Measurements from ENCODE around the gene SHROOM4. TPM values are rescaled to one million over a fixed set of nuclear protein-coding genes. Genes with fewer than 3 reads are reported as not detected.

Gene SHROOM4
- total RNA-seq, 1 donor from 2014 or later, result not detected

DNA sequence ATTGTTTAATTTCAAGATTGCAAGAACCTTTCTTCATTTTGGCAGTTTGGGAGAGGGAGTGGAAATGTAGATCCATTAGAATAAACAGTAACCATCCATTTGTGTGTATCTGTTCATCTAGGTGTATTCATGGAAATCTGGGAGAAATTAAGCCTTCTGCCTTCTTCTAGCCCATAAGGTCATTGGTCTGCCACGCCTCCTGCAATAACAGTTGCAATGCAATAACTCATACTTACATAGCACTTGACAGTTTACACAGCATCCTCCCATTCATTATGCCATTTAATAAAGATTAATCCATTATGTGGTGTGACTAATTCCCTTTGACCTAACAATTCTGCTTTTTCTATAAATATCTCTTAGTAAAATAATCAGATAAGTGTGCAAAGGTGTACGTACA lies 42.6 kb downstream of the SHROOM4 start:
- H3K9me3 Mint-ChIP-seq, result no peaks in the 10 kb centered on the region
- intact Hi-C loops (cut with micrococcal nuclease), result no loop called here

DNA sequence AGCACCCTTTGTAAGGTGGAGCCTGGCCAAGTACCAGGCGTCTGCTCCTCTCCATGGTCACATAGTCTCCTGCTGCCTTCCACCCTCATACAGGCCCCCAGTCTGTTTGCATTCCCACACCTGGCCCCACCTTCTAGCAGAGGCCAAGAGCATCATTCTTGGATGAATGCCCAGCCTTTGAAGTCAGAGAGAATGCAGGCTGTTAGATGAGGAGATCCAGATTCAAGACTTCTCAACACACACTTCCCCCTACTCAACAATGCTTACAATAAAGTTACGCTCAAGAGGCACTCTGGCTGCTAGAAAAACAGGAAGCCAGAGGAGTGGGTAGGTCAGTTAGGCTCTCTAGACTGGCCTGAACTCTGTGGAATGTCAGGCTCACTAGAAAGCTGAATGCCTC lies 43.3 kb downstream of the SHROOM4 start:
- no peak for DNase-seq (ENCODE audit: low spot score)
- intact Hi-C loops (cut with micrococcal nuclease), result no loop called here
- no peak overlapping the region for H3K27ac Mint-ChIP-seq

More for the DNA sequence above, 42.6 kb downstream of the SHROOM4 start:
- no peaks in the 10 kb centered on the region for H3K36me3 Mint-ChIP-seq (ENCODE audit: low read depth)
- H3K4me3 Mint-ChIP-seq (ENCODE audit: low read depth), result no peak overlapping the region
- peaks cover under 1% of the 10 kb centered on the region for H3K27me3 Mint-ChIP-seq (ENCODE audit: low read depth)
- no peak for DNase-seq (ENCODE audit: low spot score)
- H3K4me1 Mint-ChIP-seq (ENCODE audit: low read depth), result no peaks in the 10 kb centered on the region
- no peak overlapping the region for H3K27ac Mint-ChIP-seq

DNA sequence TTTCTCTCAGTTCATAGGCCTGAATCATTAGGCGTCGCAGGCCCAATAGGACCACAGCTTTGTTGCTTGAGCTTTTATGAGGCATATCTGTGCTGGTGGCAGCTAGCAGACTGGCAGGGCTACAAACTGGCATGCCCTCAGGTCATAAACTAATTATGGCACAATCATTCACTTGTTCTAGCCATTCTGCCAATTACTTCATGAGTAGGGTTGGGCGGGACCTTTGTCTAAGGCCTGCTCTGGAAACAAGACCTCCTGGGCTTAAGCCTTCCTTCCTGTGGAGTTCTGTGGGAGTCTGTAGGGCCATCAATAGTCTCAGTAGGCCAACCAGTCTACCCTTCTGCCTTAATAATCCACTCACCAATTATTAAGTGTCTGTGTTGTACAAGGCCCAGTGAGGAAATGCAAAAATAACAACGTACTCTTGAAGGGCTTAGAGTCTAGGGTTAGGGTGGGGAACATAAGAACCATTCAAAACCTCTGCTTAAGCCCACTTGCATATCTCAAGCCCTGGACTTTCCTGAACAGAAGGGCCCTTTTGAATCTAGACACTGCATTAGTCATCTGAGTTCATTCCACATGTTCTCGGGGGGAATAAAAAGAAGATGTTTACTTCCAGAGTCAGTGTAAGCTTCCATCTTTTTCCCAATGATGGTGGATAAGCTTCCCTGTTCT lies 44.5 kb downstream of the SHROOM4 start:
- H3K4me1 Mint-ChIP-seq (ENCODE audit: low read depth), result no peaks in the 10 kb centered on the region
- intact Hi-C loops (cut with micrococcal nuclease), result no loop called here

More for the DNA sequence above, 43.3 kb downstream of the SHROOM4 start:
- Mint-ChIP-seq H3K4me3 (ENCODE audit: low read depth) (no peak overlapping the region), H3K27me3 (ENCODE audit: low read depth) (peaks cover 3% of the 10 kb centered on the region), H3K9me3 (no peaks in the 10 kb centered on the region), H3K36me3 (ENCODE audit: low read depth) (no peaks in the 10 kb centered on the region), H3K4me1 (ENCODE audit: low read depth) (no peaks in the 10 kb centered on the region)

DNA sequence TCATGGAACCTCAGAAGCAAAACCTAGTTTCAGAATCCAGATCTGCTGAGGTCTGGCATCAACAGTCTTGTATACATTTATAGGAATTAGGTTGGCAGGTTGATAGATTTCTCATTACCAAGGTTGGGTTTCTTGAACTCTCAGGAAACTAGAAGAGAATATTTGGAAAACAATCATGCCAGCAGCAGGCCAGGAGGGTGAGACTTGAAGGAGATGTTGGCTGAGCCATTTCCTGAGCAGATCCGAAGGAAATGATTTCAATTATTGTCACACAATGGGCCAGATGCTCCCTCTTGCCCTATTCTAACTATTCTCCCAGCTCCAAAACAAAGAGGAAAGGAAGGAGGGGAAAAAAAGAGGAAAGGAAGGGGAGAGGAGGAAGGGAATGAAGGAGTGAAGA lies 45.2 kb downstream of the SHROOM4 start:
- H3K9me3 Mint-ChIP-seq, result no peaks in the 10 kb centered on the region
- DNase-seq (ENCODE audit: low spot score), result no peak
- no peaks in the 10 kb centered on the region for H3K36me3 Mint-ChIP-seq (ENCODE audit: low read depth)
- no peaks in the 10 kb centered on the region for H3K4me1 Mint-ChIP-seq (ENCODE audit: low read depth)
- H3K27me3 Mint-ChIP-seq (ENCODE audit: low read depth), result peaks cover 3% of the 10 kb centered on the region
- H3K27ac Mint-ChIP-seq, result no peak overlapping the region
- intact Hi-C loops (cut with micrococcal nuclease), result no loop called here
- H3K4me3 Mint-ChIP-seq (ENCODE audit: low read depth), result no peak overlapping the region

More for the DNA sequence above, 44.5 kb downstream of the SHROOM4 start:
- DNase-seq (ENCODE audit: low spot score), result no peak
- Mint-ChIP-seq H3K27me3 (ENCODE audit: low read depth) (peaks cover 3% of the 10 kb centered on the region), H3K27ac (no peak overlapping the region), H3K9me3 (no peaks in the 10 kb centered on the region), H3K36me3 (ENCODE audit: low read depth) (no peaks in the 10 kb centered on the region), H3K4me3 (ENCODE audit: low read depth) (no peak overlapping the region)

DNA sequence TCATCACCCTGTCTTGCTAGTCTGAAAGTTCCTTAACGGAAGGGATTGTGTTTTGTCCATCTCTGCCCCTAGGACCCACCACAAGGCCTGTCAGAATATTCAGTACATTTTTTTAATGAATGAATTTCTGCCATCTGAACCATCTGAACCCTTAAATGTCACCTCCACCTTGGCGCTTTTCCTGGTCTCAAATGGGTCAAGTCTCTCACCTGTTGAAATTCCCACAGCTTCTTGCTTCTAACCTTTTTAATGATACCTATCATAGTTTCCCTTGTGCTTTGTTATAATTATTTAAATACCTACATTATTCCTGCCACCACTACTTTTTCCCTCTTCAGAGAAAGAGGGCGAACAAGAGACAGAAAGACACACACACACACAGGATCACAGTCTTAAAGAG lies 48.0 kb downstream of the SHROOM4 start:
- no peak for DNase-seq (ENCODE audit: low spot score)
- intact Hi-C loops (cut with micrococcal nuclease), result no loop called here
- no peaks in the 10 kb centered on the region for H3K9me3 Mint-ChIP-seq
- H3K4me3 Mint-ChIP-seq (ENCODE audit: low read depth), result no peak overlapping the region
- H3K36me3 Mint-ChIP-seq (ENCODE audit: low read depth), result no peaks in the 10 kb centered on the region
- H3K27ac Mint-ChIP-seq, result no peak overlapping the region
- H3K4me1 Mint-ChIP-seq (ENCODE audit: low read depth), result no peaks in the 10 kb centered on the region
- H3K27me3 Mint-ChIP-seq (ENCODE audit: low read depth), result peaks cover 3% of the 10 kb centered on the region

DNA sequence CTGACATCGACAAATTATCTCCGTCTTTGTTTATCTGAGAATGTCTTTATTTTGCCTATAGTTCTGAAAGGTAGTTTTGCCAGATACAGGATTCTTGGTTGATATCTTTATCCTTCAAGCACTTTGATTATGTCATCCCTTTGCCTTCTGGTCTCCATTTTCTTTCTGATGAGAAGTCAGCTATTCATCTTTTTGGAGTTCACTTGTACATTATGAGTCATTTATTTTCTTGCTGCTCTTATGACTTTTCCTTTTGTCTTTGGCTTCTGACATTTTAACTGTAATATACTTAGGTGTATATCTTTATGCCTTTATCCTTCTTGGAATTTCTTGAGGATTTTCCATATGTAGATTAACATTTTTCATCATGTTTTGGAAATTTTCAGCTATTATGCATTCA lies 51.4 kb downstream of the SHROOM4 start:
- Mint-ChIP-seq H3K36me3 (ENCODE audit: low read depth) (no peaks in the 10 kb centered on the region), H3K27ac (no peak overlapping the region), H3K4me3 (ENCODE audit: low read depth) (no peak overlapping the region), H3K9me3 (no peaks in the 10 kb centered on the region), H3K4me1 (ENCODE audit: low read depth) (no peaks in the 10 kb centered on the region), H3K27me3 (ENCODE audit: low read depth) (peaks cover 3% of the 10 kb centered on the region)
- DNase-seq (ENCODE audit: low spot score), result no peak
- intact Hi-C loops (cut with micrococcal nuclease), result no loop called here

DNA sequence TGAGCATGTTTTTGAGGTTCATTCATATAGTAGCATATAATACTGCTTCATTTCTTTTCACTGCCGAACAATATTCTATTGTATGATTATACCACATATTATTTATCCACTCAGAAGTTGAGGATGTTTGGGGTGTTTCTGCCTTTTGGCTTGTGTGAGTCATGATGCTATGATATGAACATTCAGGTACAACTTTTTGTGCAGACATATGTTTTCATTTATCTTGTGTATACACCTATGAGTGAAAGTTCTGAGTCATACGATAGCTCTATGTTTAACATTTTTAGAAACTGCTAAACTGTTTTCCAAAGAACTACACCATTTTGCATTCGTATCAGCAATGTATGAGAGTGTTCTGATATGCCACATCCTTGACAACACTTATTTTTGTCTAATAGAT lies 57.7 kb downstream of the SHROOM4 start:
- no peaks in the 10 kb centered on the region for H3K4me1 Mint-ChIP-seq (ENCODE audit: low read depth)
- H3K9me3 Mint-ChIP-seq, result no peaks in the 10 kb centered on the region
- no peak overlapping the region for H3K4me3 Mint-ChIP-seq (ENCODE audit: low read depth)
- H3K27me3 Mint-ChIP-seq (ENCODE audit: low read depth), result no peaks in the 10 kb centered on the region
- intact Hi-C loops (cut with micrococcal nuclease), result no loop called here
- H3K36me3 Mint-ChIP-seq (ENCODE audit: low read depth), result no peaks in the 10 kb centered on the region
- H3K27ac Mint-ChIP-seq, result no peak overlapping the region
- no peak for DNase-seq (ENCODE audit: low spot score)

DNA sequence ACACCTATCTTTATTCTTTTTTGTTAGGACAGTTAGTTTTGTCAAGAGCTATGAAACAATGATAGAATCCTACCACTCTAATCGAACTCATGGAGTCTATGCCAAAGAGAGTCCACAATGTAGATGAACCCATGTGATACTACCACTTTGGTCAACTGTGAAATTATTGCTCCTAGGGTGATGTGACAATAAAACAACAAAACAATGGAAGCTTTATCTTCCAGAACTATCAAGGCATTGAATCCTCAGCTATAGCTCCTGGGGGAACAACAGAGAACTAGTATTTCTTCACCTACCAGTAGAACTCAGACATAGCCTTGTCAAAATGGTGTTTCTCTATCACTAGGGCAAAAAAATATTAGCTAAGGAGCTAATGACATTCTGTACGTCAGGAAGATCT lies 62.9 kb downstream of the SHROOM4 start:
- intact Hi-C loops (cut with micrococcal nuclease), result no loop called here
- no peaks in the 10 kb centered on the region for H3K36me3 Mint-ChIP-seq (ENCODE audit: low read depth)
- H3K4me1 Mint-ChIP-seq (ENCODE audit: low read depth), result no peaks in the 10 kb centered on the region
- no peak overlapping the region for H3K27ac Mint-ChIP-seq
- H3K9me3 Mint-ChIP-seq, result no peaks in the 10 kb centered on the region
- DNase-seq (ENCODE audit: low spot score), result no peak
- H3K4me3 Mint-ChIP-seq (ENCODE audit: low read depth), result no peak overlapping the region
- H3K27me3 Mint-ChIP-seq (ENCODE audit: low read depth), result no peaks in the 10 kb centered on the region

DNA sequence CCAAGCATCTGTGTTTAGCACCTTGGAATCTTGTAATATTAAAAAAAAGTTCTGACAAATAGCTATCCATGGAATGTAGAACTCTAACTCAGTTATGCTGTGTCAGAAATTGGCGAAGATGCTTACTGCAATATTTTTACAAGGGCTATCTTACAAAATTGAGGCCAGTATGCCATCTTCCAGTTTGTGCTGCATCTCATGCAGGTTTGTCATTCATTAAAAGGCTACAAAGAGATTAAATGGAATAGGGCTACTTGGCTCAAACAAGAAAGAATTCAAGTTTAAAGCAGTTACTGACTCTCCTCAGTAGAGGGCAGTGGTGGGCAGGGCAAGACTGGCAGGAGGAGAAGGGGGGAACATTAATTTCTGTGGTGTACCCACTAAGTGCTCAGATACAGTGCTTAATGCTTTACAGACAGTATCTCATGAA lies 66.5 kb downstream of the SHROOM4 start:
- intact Hi-C loops (cut with micrococcal nuclease), result no loop called here
- Mint-ChIP-seq H3K4me1 (ENCODE audit: low read depth) (no peaks in the 10 kb centered on the region), H3K4me3 (ENCODE audit: low read depth) (no peak overlapping the region), H3K36me3 (ENCODE audit: low read depth) (no peaks in the 10 kb centered on the region), H3K9me3 (no peaks in the 10 kb centered on the region), H3K27ac (no peak overlapping the region), H3K27me3 (ENCODE audit: low read depth) (peaks cover 7% of the 10 kb centered on the region)
- no peak for DNase-seq (ENCODE audit: low spot score)

DNA sequence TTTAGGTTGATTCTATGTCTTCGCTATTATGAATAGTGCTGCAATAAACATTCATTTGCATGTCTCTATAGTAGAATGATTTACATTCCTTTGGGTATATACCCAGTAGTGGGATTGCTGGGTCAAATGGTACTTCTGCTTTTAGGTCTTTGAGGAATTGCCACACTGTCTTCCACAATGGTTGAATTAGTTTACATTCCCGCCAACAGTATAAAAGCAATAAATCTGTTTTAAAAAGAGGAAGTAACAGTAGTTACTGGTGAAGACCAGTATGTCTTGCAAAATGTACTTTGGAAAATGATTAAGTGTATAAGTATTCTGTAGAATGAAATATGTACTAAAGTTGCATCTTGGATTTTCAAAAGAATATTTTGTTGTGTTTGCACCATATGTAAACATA lies 77.3 kb downstream of the SHROOM4 start:
- Mint-ChIP-seq H3K4me3 (ENCODE audit: low read depth) (no peak overlapping the region), H3K9me3 (no peaks in the 10 kb centered on the region), H3K36me3 (ENCODE audit: low read depth) (no peaks in the 10 kb centered on the region), H3K27ac (no peak overlapping the region), H3K27me3 (ENCODE audit: low read depth) (peaks cover 1% of the 10 kb centered on the region), H3K4me1 (ENCODE audit: low read depth) (no peaks in the 10 kb centered on the region)
- intact Hi-C loops (cut with micrococcal nuclease), result no loop called here
- DNase-seq (ENCODE audit: low spot score), result no peak

DNA sequence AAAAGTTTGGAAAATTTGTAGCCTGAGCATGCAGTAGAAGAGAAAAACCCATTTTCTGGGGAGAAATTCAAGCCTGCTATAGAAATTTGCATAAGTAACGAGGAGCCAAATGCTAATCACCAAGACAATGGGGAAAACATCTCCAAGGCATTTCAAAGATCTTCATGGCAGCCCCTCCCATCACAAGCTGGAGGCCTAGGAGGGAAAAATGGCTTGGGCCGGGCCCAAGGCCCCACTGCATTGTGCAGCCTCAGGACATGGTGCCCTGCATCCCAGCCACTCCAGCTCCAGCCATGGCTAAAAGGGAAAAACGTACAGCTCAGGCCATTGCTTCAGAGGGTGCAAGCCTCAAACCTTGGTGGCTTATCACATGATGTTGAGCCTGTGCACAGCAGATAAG lies 87.7 kb downstream of the SHROOM4 start:
- H3K27ac Mint-ChIP-seq, result no peak overlapping the region
- no peaks in the 10 kb centered on the region for H3K4me1 Mint-ChIP-seq (ENCODE audit: low read depth)
- H3K4me3 Mint-ChIP-seq (ENCODE audit: low read depth), result no peak overlapping the region
- H3K36me3 Mint-ChIP-seq (ENCODE audit: low read depth), result no peaks in the 10 kb centered on the region
- no peak for DNase-seq (ENCODE audit: low spot score)
- H3K9me3 Mint-ChIP-seq, result no peaks in the 10 kb centered on the region
- intact Hi-C loops (cut with micrococcal nuclease), result no loop called here
- H3K27me3 Mint-ChIP-seq (ENCODE audit: low read depth), result no peaks in the 10 kb centered on the region

DNA sequence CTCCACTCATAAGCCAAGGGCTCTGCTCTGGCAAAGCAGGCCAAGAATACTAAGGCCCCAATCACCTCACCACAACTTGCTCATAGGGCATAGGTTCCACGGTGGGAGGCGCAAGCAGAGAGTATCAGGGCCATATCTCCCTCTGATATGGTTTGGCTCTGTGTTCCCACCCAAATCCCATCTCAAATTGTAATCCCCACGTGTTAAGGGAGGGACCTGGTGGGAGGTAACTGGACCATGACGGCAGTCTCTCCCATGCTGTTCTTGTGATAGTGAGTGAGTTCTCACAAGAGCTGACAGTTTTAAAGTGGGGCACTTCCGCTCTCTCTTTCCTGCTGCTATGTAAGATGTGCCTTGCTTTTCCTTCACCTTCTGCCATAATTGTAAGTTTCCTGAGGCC lies 88.7 kb downstream of the SHROOM4 start:
- Mint-ChIP-seq H3K4me1 (ENCODE audit: low read depth) (no peaks in the 10 kb centered on the region), H3K9me3 (no peaks in the 10 kb centered on the region)
- intact Hi-C loops (cut with micrococcal nuclease), result no loop called here

DNA sequence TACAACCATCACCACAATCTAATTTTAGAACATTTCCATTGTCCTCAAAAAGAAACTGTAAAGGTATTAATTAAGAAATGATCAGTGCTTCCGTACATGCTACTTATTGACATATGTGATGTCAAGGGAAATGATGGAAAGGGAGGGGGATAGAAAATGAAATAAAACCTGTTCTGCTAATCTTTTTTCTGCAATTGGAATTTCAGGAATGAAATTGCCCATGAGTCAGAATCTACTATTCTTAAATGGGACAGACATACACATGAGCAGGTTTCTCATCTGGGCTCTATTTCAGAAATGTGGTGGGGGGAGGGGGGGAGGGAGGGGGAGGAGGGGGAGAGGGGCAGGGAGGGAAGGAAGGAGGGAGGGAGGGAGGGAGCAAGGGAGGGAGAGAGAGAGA lies 91.0 kb downstream of the SHROOM4 start:
- Mint-ChIP-seq H3K27ac (no peak overlapping the region), H3K27me3 (ENCODE audit: low read depth) (no peaks in the 10 kb centered on the region), H3K36me3 (ENCODE audit: low read depth) (no peaks in the 10 kb centered on the region), H3K9me3 (no peaks in the 10 kb centered on the region), H3K4me1 (ENCODE audit: low read depth) (no peaks in the 10 kb centered on the region), H3K4me3 (ENCODE audit: low read depth) (no peak overlapping the region)
- intact Hi-C loops (cut with micrococcal nuclease), result no loop called here
- DNase-seq (ENCODE audit: low spot score), result no peak

More for the DNA sequence above, 88.7 kb downstream of the SHROOM4 start:
- Mint-ChIP-seq H3K4me3 (ENCODE audit: low read depth) (no peak overlapping the region), H3K27me3 (ENCODE audit: low read depth) (no peaks in the 10 kb centered on the region), H3K27ac (no peak overlapping the region), H3K36me3 (ENCODE audit: low read depth) (no peaks in the 10 kb centered on the region)
- DNase-seq (ENCODE audit: low spot score), result no peak
